GM19023 (cell line): Measurements from ENCODE around the gene ATP6V1G3.
"Not testable (repeated sequence)": the region's sequence is repeated elsewhere in the genome, so short reads cannot be mapped to it uniquely, and the experiment has no call there.

Experiments
- ATAC-seq: cut with Tn5 transposase; IDR thresholded peaks from one replicate; pipeline ENCODE4 v1.9.1; 2021; ENCODE audit warnings: mild to moderate bottlenecking, moderate library complexity; ENCODE audit not compliant: unreplicated experiment

Gene ATP6V1G3

GRCh38 chr1:198540580-198540979 lies at the start of gene ATP6V1G3:
ATP6V1G3 (minus strand) TSS chr1:198540680; CDS start chr1:198540650, 30 bp downstream.
- ATAC-seq, result no peak

GRCh38 chr1:198588845-198589244 lies 48.4 kb upstream of the ATP6V1G3 start:
- no peak for ATAC-seq

GRCh38 chr1:198584163-198584562 lies 43.7 kb upstream of the ATP6V1G3 start:
- ATAC-seq, result no peak

- ATAC-seq, result not testable (repeated sequence)
Observed at GRCh38 chr1:198583209-198583802, 42.8 kb upstream of the ATP6V1G3 start.

- no peak for ATAC-seq
Observed at GRCh38 chr1:198577444-198577843, 37.0 kb upstream of the ATP6V1G3 start.

- ATAC-seq, result no peak
Observed at GRCh38 chr1:198575798-198576641, 35.5 kb upstream of the ATP6V1G3 start.

- ATAC-seq, result no peak
Observed at GRCh38 chr1:198575292-198575691, 34.8 kb upstream of the ATP6V1G3 start.

- no peak for ATAC-seq
Observed at GRCh38 chr1:198574325-198574724, 33.8 kb upstream of the ATP6V1G3 start.

- no peak for ATAC-seq
Observed at GRCh38 chr1:198564716-198565115, 24.2 kb upstream of the ATP6V1G3 start.

GRCh38 chr1:198564157-198564556 lies 23.7 kb upstream of the ATP6V1G3 start:
- ATAC-seq, result no peak

- no peak for ATAC-seq
Observed at GRCh38 chr1:198563583-198563982, 23.1 kb upstream of the ATP6V1G3 start.

GRCh38 chr1:198560161-198560560 lies 19.7 kb upstream of the ATP6V1G3 start:
- no peak for ATAC-seq

- no peak for ATAC-seq
Observed at GRCh38 chr1:198559362-198559761, 18.9 kb upstream of the ATP6V1G3 start.

- ATAC-seq, result no peak
Observed at GRCh38 chr1:198558402-198558801, 17.9 kb upstream of the ATP6V1G3 start.

GRCh38 chr1:198556971-198557370 lies 16.5 kb upstream of the ATP6V1G3 start:
- peak; percentile 70 for ATAC-seq

- no peak for ATAC-seq
Observed at GRCh38 chr1:198552668-198553416, 12.4 kb upstream of the ATP6V1G3 start.

GRCh38 chr1:198550941-198551524 lies 10.6 kb upstream of the ATP6V1G3 start:
- ATAC-seq, result no peak

GRCh38 chr1:198549866-198550265 lies 9.4 kb upstream of the ATP6V1G3 start:
- peak; percentile 88 for ATAC-seq

- ATAC-seq, result no peak
Observed at GRCh38 chr1:198548890-198549289, 8.4 kb upstream of the ATP6V1G3 start.

GRCh38 chr1:198545156-198545555 lies 4.7 kb upstream of the ATP6V1G3 start:
- ATAC-seq, result no peak

GRCh38 chr1:198544265-198544664 lies 3.8 kb upstream of the ATP6V1G3 start:
- no peak for ATAC-seq
